Measurements from ENCODE around the gene CCDC138.
A peak's percentile ranks its signal among the peaks of the same experiment; 100 is the strongest.

CCDC138 gene

DNA sequence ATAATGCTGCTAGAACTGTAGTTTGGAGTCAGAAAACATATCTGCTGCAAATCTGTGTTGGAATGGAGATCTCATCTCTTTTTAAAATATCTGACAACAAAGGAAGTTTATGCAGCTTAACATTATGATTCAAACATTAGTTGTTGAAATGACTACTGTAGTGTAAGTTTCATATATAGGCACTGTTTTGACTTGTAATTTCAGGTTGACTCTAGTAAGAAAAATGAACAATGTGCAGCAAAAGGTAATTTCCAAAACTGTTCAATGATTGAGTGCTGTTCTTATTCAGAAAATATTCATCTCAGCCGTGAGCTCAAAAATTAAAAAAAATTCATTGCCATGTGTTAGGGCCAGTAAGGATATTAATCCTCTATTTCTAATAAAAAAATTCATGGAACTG, 48.5 kb downstream of the CCDC138 start:
- Histone ChIP-seq H2BK12ac (ENCODE audit: low read length) (no peak overlapping the region), H3K9ac (ENCODE audit: low read length) (no peak overlapping the region), H2AFZ (ENCODE audit: insufficient read depth, low read length, poor library complexity) (no peak overlapping the region), H3K27ac (ENCODE audit: low read depth, low read length) (no peak overlapping the region), H2AK5ac (ENCODE audit: low read length) (no peak overlapping the region), H3K18ac (ENCODE audit: low read length) (no peak overlapping the region), H4K12ac (ENCODE audit: low read depth, low read length) (no peak overlapping the region), H3K27me3 (ENCODE audit: insufficient read depth, low read length) (no peaks in the 10 kb centered on the region), H4K8ac (ENCODE audit: low read depth, low read length) (no peak overlapping the region), H4K91ac (ENCODE audit: low read depth, low read length) (no peak overlapping the region), H3K4me1 (ENCODE audit: control insufficient read depth in 1 of 2, insufficient read depth in 2 of 2, low read length in 2 of 2) (no peaks in the 10 kb centered on the region), H2BK120ac (ENCODE audit: insufficient read depth, low read length, poor library complexity) (no peak overlapping the region), H3K36me3 (ENCODE audit: control insufficient read depth in 1 of 2, insufficient read depth in 2 of 2, low read length in 2 of 2) (no peaks in the 10 kb centered on the region), H3K4ac (ENCODE audit: low read depth, low read length) (no peak overlapping the region), H3K9me3 (ENCODE audit: insufficient read depth, low read depth, low read length) (no peaks in the 10 kb centered on the region), H3K4me2 (ENCODE audit: low read length) (no peak overlapping the region), H3K79me2 (ENCODE audit: control insufficient read depth, insufficient read depth, low read length, poor library complexity) (no peaks in the 10 kb centered on the region), H3K79me1 (ENCODE audit: low read length) (no peaks in the 10 kb centered on the region), H2BK5ac (ENCODE audit: low read depth, low read length, poor library complexity) (no peak overlapping the region), H3K23ac (ENCODE audit: low read length) (no peak overlapping the region), H3K4me3 (ENCODE audit: low read depth, low read length) (no peak overlapping the region), H3K14ac (ENCODE audit: low read length) (no peak overlapping the region)
- peak in 1 of 2 donors; percentile 41 for DNase-seq
- WGBS (ENCODE audit: extremely low coverage, insufficient coverage, insufficient read length) = no CpG with 5 or more reads among the region's 1 CpG

DNA sequence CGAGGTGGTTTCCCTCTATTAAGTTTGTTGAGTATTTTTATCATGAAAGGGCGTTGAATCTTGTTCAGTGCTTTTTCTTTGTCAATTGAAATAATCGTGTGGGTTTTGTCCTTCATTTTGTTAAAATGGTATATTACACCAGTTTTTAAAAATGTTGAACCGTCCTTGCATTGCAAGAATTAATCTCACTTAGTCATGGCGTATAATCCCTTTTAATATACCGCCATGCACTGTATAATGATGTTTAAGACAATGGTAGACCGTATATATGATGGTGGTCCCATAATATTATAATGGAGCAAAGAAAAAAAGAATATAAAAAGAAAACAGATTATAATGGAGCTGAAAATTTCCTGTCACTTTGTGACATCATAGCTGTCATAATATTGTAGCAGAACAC, 50.6 kb downstream of the CCDC138 start:
- Histone ChIP-seq H4K8ac (ENCODE audit: low read depth, low read length) (no peak overlapping the region), H4K91ac (ENCODE audit: low read depth, low read length) (no peak overlapping the region), H3K79me1 (ENCODE audit: low read length) (no peaks in the 10 kb centered on the region), H3K18ac (ENCODE audit: low read length) (no peak overlapping the region), H2BK120ac (ENCODE audit: insufficient read depth, low read length, poor library complexity) (no peak overlapping the region), H3K27me3 (ENCODE audit: insufficient read depth, low read length) (no peaks in the 10 kb centered on the region), H2AFZ (ENCODE audit: insufficient read depth, low read length, poor library complexity) (no peak overlapping the region), H3K27ac (ENCODE audit: low read depth, low read length) (no peak overlapping the region), H3K14ac (ENCODE audit: low read length) (no peak overlapping the region), H3K4me3 (ENCODE audit: low read depth, low read length) (no peak overlapping the region), H2AK5ac (ENCODE audit: low read length) (no peak overlapping the region), H2BK12ac (ENCODE audit: low read length) (no peak overlapping the region), H3K9me3 (ENCODE audit: insufficient read depth, low read depth, low read length) (no peaks in the 10 kb centered on the region), H3K4me2 (ENCODE audit: low read length) (no peak overlapping the region), H3K4me1 (ENCODE audit: control insufficient read depth in 1 of 2, insufficient read depth in 2 of 2, low read length in 2 of 2) (no peaks in the 10 kb centered on the region), H3K36me3 (ENCODE audit: control insufficient read depth in 1 of 2, insufficient read depth in 2 of 2, low read length in 2 of 2) (no peaks in the 10 kb centered on the region), H4K12ac (ENCODE audit: low read depth, low read length) (no peak overlapping the region), H3K23ac (ENCODE audit: low read length) (no peak overlapping the region), H3K4ac (ENCODE audit: low read depth, low read length) (no peak overlapping the region), H3K79me2 (ENCODE audit: control insufficient read depth, insufficient read depth, low read length, poor library complexity) (no peaks in the 10 kb centered on the region), H2BK5ac (ENCODE audit: low read depth, low read length, poor library complexity) (no peak overlapping the region), H3K9ac (ENCODE audit: low read length) (no peak overlapping the region)
- no CpG with 5 or more reads among the region's 7 CpGs for WGBS (ENCODE audit: extremely low coverage, insufficient coverage, insufficient read length)
- DNase-seq = no peak

DNA sequence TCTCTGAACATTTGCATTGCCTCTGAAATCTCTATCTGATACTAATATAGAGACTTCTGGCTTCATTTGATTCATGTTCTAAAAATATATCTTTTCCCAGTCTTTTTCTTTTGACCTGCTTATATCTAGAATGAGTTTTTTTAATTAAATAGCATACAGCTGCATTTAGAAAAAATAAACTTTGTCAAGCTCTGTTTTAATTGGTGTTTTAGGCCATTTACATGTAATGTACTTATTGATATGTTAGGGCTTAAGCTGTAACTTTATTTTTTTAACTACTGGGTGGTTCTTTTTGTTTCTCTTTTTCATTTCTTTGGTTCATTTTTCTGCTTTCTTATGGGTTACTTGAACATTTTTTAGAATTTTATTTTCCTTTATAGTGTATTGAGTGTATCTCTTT, 54.9 kb downstream of the CCDC138 start:
- Histone ChIP-seq H3K23ac (ENCODE audit: low read length) (no peak overlapping the region), H3K27ac (ENCODE audit: low read depth, low read length) (no peak overlapping the region), H3K4me2 (ENCODE audit: low read length) (no peak overlapping the region), H3K9ac (ENCODE audit: low read length) (no peak overlapping the region), H3K79me1 (ENCODE audit: low read length) (no peaks in the 10 kb centered on the region), H2AFZ (ENCODE audit: insufficient read depth, low read length, poor library complexity) (no peak overlapping the region), H2BK5ac (ENCODE audit: low read depth, low read length, poor library complexity) (no peak overlapping the region), H3K18ac (ENCODE audit: low read length) (no peak overlapping the region), H2BK120ac (ENCODE audit: insufficient read depth, low read length, poor library complexity) (no peak overlapping the region), H3K9me3 (ENCODE audit: insufficient read depth, low read depth, low read length) (no peaks in the 10 kb centered on the region), H3K4ac (ENCODE audit: low read depth, low read length) (no peak overlapping the region), H4K91ac (ENCODE audit: low read depth, low read length) (no peak overlapping the region), H2BK12ac (ENCODE audit: low read length) (no peak overlapping the region), H3K4me3 (ENCODE audit: low read depth, low read length) (no peak overlapping the region), H4K12ac (ENCODE audit: low read depth, low read length) (no peak overlapping the region), H3K14ac (ENCODE audit: low read length) (no peak overlapping the region), H3K36me3 (ENCODE audit: control insufficient read depth in 1 of 2, insufficient read depth in 2 of 2, low read length in 2 of 2) (no peaks in the 10 kb centered on the region), H3K79me2 (ENCODE audit: control insufficient read depth, insufficient read depth, low read length, poor library complexity) (no peaks in the 10 kb centered on the region), H4K8ac (ENCODE audit: low read depth, low read length) (no peak overlapping the region), H3K4me1 (ENCODE audit: control insufficient read depth in 1 of 2, insufficient read depth in 2 of 2, low read length in 2 of 2) (no peaks in the 10 kb centered on the region), H2AK5ac (ENCODE audit: low read length) (no peak overlapping the region), H3K27me3 (ENCODE audit: insufficient read depth, low read length) (no peaks in the 10 kb centered on the region)
- no peak for DNase-seq

DNA sequence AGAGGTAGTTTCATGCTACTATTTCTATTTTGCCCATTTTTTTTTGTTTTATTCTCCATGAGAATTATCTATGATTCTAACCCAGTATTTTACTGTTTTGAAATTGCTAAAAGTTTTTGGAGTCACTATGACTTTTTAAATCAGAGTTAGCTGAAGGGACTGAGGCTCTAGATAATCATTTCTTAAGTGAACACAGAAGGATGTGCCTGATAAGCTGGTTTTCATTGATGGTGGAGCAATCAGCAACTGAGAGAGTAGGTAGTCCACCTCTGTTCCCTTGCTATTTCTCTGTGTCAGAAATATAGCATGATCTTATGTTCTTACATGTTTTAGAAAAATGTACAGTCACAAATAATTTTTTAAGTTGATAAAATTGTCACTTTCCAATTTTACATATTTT, 59.4 kb downstream of the CCDC138 start:
- H3K14ac ChIP-seq (ENCODE audit: low read length) = no peak overlapping the region
- no peak overlapping the region for H3K4ac ChIP-seq (ENCODE audit: low read depth, low read length)
- no peaks in the 10 kb centered on the region for H3K79me1 ChIP-seq (ENCODE audit: low read length)
- H2BK12ac ChIP-seq (ENCODE audit: low read length) = no peak overlapping the region
- no peaks in the 10 kb centered on the region for H3K4me1 ChIP-seq (ENCODE audit: control insufficient read depth in 1 of 2, insufficient read depth in 2 of 2, low read length in 2 of 2)
- no peak overlapping the region for H2AK5ac ChIP-seq (ENCODE audit: low read length)
- no peak overlapping the region for H4K91ac ChIP-seq (ENCODE audit: low read depth, low read length)
- H4K8ac ChIP-seq (ENCODE audit: low read depth, low read length) = no peak overlapping the region
- H3K4me2 ChIP-seq (ENCODE audit: low read length) = no peak overlapping the region
- H3K79me2 ChIP-seq (ENCODE audit: control insufficient read depth, insufficient read depth, low read length, poor library complexity) = no peaks in the 10 kb centered on the region
- no peak overlapping the region for H4K12ac ChIP-seq (ENCODE audit: low read depth, low read length)
- no peak overlapping the region for H3K4me3 ChIP-seq (ENCODE audit: low read depth, low read length)
- no peak overlapping the region for H2AFZ ChIP-seq (ENCODE audit: insufficient read depth, low read length, poor library complexity)
- H2BK5ac ChIP-seq (ENCODE audit: low read depth, low read length, poor library complexity) = no peak overlapping the region
- H3K27me3 ChIP-seq (ENCODE audit: insufficient read depth, low read length) = no peaks in the 10 kb centered on the region
- no peak for DNase-seq
- no peak overlapping the region for H3K9ac ChIP-seq (ENCODE audit: low read length)
- H3K9me3 ChIP-seq (ENCODE audit: insufficient read depth, low read depth, low read length) = no peaks in the 10 kb centered on the region
- H3K27ac ChIP-seq (ENCODE audit: low read depth, low read length) = no peak overlapping the region
- no peak overlapping the region for H3K23ac ChIP-seq (ENCODE audit: low read length)
- H3K36me3 ChIP-seq (ENCODE audit: control insufficient read depth in 1 of 2, insufficient read depth in 2 of 2, low read length in 2 of 2) = peaks cover 0 to 4% of the 10 kb centered on the region in 2 experiments
- H3K18ac ChIP-seq (ENCODE audit: low read length) = no peak overlapping the region
- no peak overlapping the region for H2BK120ac ChIP-seq (ENCODE audit: insufficient read depth, low read length, poor library complexity)

GRCh38 chr2:108847000-108847399, 60.4 kb downstream of the CCDC138 start:
- Histone ChIP-seq H4K8ac (ENCODE audit: low read depth, low read length) (no peak overlapping the region), H3K23ac (ENCODE audit: low read length) (no peak overlapping the region), H3K79me2 (ENCODE audit: control insufficient read depth, insufficient read depth, low read length, poor library complexity) (no peaks in the 10 kb centered on the region), H2AK5ac (ENCODE audit: low read length) (no peak overlapping the region), H3K4me2 (ENCODE audit: low read length) (no peak overlapping the region), H2AFZ (ENCODE audit: insufficient read depth, low read length, poor library complexity) (no peak overlapping the region), H3K18ac (ENCODE audit: low read length) (no peak overlapping the region), H2BK5ac (ENCODE audit: low read depth, low read length, poor library complexity) (no peak overlapping the region), H3K4me3 (ENCODE audit: low read depth, low read length) (no peak overlapping the region), H2BK120ac (ENCODE audit: insufficient read depth, low read length, poor library complexity) (no peak overlapping the region), H3K4me1 (ENCODE audit: control insufficient read depth in 1 of 2, insufficient read depth in 2 of 2, low read length in 2 of 2) (no peaks in the 10 kb centered on the region), H3K27me3 (ENCODE audit: insufficient read depth, low read length) (no peaks in the 10 kb centered on the region), H3K4ac (ENCODE audit: low read depth, low read length) (no peak overlapping the region), H3K9ac (ENCODE audit: low read length) (no peak overlapping the region), H3K79me1 (ENCODE audit: low read length) (no peaks in the 10 kb centered on the region), H4K91ac (ENCODE audit: low read depth, low read length) (no peak overlapping the region), H3K36me3 (ENCODE audit: control insufficient read depth in 1 of 2, insufficient read depth in 2 of 2, low read length in 2 of 2) (peaks cover 0 to 6% of the 10 kb centered on the region in 2 experiments), H3K27ac (ENCODE audit: low read depth, low read length) (no peak overlapping the region), H3K14ac (ENCODE audit: low read length) (no peak overlapping the region), H3K9me3 (ENCODE audit: insufficient read depth, low read depth, low read length) (no peaks in the 10 kb centered on the region), H4K12ac (ENCODE audit: low read depth, low read length) (no peak overlapping the region), H2BK12ac (ENCODE audit: low read length) (no peak overlapping the region)
- WGBS (ENCODE audit: extremely low coverage, insufficient coverage, insufficient read length) = no CpG with 5 or more reads among the region's 1 CpG
- no peak for DNase-seq
